ENCODE data around the gene GALNT2. TPM values are rescaled to one million over a fixed set of nuclear protein-coding genes. Genes with fewer than 3 reads are reported as not detected.
A peak's percentile ranks its signal among the peaks of the same experiment; 100 is the strongest.

The GALNT2 gene
- total RNA-seq, 3 donors from 2014 or later, result 29.5 to 59.1 (median 55.2) TPM

DNA sequence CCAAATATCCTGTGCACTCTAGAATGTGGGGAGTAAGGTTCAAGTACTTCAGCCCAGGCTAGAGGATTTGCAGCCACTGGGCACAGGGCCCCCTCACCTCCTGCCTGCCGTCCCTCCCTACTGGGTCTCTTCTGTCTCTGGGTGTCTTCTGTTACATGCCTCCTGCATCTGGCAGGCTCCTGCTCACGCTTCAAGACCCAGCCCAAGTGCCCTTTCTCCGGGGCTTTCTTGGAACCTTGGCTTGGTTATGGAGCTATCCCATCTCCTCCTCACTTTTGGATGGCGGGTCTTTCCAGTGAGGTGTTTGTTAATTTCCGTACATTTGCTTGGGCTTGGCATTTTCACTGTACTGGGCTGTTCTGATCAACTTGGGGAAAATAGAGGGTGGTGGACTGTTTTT is 129.0 kb downstream of the GALNT2 start:
- DNase-seq (no peak), ATAC-seq (no peak)
- no peak overlapping the region for H3K4me3 ChIP-seq
- TF ChIP-seq, protein P1, sequence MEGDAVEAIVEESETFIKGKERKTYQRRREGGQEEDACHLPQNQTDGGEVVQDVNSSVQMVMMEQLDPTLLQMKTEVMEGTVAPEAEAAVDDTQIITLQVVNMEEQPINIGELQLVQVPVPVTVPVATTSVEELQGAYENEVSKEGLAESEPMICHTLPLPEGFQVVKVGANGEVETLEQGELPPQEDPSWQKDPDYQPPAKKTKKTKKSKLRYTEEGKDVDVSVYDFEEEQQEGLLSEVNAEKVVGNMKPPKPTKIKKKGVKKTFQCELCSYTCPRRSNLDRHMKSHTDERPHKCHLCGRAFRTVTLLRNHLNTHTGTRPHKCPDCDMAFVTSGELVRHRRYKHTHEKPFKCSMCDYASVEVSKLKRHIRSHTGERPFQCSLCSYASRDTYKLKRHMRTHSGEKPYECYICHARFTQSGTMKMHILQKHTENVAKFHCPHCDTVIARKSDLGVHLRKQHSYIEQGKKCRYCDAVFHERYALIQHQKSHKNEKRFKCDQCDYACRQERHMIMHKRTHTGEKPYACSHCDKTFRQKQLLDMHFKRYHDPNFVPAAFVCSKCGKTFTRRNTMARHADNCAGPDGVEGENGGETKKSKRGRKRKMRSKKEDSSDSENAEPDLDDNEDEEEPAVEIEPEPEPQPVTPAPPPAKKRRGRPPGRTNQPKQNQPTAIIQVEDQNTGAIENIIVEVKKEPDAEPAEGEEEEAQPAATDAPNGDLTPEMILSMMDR (IDR thresholded peaks at IDR 0.05), result no peak
- H3K4me1 ChIP-seq (ENCODE audit: low read depth), result peaks cover 14% of the 10 kb centered on the region
- no peaks in the 10 kb centered on the region for H3K9me3 ChIP-seq
- H3K36me3 ChIP-seq (ENCODE audit: low read depth), result no peaks in the 10 kb centered on the region
- intact Hi-C loops (cut with DNase I, micrococcal nuclease), result no loop called here

DNA sequence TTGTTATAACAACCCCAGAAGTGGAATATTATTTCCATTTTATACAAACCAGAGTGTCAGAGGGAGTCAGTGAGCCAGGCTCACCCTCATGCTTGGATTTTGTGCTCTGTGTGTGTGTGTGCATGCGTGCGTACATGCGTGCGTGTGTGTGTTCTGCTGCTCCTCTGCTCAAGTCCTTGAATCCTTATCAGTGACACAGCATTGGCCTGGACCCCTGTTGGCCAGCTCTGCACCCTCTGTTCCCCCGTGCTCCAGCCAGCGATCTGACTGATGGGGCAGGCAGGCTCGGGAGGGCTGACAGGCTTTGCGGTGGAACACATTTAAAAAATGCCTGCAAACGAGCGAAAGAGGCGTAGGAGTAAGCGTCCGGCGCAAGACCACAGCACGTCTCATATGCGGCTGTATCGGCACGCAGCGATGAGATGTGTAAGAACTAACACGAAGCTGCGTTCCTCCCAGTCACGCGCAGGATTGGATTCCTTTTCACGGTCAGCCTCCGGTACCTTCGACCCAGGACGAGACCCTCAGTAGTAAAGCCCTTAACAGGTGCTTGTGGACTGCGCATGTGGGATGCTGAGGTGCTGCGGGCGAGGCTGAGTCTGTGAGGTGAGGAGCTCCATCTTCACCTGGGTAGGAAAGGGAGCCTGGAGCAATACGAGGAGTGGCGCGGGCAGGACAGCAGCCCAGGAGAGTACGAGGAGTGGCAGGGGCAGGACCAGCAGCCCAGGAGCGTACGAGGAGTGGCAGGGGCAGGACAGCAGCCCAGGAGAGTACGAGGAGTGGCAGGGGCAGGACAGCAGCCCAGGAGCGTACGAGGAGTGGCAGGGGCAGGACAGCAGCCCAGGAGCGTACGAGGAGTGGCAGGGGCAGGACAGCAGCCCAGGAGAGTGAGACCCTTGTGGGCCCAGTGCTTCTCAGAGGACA is 130.9 kb downstream of the GALNT2 start:
- TF ChIP-seq, protein P1 (IDR thresholded peaks at IDR 0.05), result no peak
- intact Hi-C loops (cut with DNase I, micrococcal nuclease), result no loop called here
- Histone ChIP-seq H3K36me3 (ENCODE audit: low read depth) (no peaks in the 10 kb centered on the region), H3K4me1 (ENCODE audit: low read depth) (peaks cover 14% of the 10 kb centered on the region), H3K4me3 (no peak overlapping the region), H3K9me3 (no peaks in the 10 kb centered on the region)
- ATAC-seq, result peak; percentile 52
- DNase-seq, result peak in 2 of 3 donors; percentile 68 to 75

DNA sequence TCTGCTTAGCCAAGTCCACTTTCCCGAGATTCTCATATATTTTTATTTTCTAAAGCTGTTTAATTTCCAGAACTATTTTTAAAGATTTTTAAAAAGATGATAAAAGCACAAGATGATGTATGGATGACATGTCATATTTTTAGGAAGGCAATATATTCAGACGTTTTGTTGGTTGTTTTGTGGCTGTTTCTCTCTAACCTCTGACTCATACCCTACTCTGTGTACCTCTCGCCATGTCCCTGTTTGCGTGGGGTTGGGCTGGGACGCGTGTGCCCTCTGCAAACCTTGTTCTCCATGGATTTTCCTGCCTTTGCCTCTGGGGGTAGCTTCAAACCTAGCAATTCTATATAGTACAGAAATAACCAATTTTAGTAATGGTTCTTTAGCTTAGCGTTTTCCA is 132.0 kb downstream of the GALNT2 start:
- ATAC-seq (peak; percentile 48), DNase-seq (no peak)
- Histone ChIP-seq H3K4me1 (ENCODE audit: low read depth) (peaks cover 14% of the 10 kb centered on the region), H3K36me3 (ENCODE audit: low read depth) (no peaks in the 10 kb centered on the region), H3K4me3 (no peak overlapping the region), H3K9me3 (no peaks in the 10 kb centered on the region)
- TF ChIP-seq, protein P1 (IDR thresholded peaks at IDR 0.05), result no peak
- intact Hi-C loops (cut with DNase I, micrococcal nuclease), result no loop called here

DNA sequence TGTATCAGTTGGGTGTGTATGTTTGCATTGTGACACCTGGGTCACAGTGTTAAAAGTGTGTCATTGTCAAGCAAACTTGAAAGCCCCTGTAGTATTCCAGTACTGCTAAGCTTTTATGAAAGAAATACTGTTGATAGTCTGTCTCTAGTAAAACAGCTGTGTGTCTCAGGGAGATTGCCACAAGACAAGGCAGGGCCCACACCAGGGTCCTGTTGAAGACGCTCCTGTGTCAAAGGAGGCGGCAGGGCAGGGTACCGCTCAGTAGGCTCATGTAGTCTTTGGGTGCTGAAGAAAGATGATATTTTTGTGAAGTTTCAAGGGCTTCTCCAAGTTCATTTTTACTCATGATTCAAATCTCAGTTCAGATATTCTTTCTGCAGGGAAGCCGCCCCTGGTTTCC is 132.5 kb downstream of the GALNT2 start:
- Histone ChIP-seq H3K9me3 (no peaks in the 10 kb centered on the region), H3K4me1 (ENCODE audit: low read depth) (peaks cover 13% of the 10 kb centered on the region), H3K4me3 (no peak overlapping the region), H3K36me3 (ENCODE audit: low read depth) (no peaks in the 10 kb centered on the region)
- ATAC-seq (peak; percentile 42), DNase-seq (no peak)
- TF ChIP-seq, protein P1 (IDR thresholded peaks at IDR 0.05), result no peak
- intact Hi-C loops (cut with DNase I, micrococcal nuclease), result no loop called here

DNA sequence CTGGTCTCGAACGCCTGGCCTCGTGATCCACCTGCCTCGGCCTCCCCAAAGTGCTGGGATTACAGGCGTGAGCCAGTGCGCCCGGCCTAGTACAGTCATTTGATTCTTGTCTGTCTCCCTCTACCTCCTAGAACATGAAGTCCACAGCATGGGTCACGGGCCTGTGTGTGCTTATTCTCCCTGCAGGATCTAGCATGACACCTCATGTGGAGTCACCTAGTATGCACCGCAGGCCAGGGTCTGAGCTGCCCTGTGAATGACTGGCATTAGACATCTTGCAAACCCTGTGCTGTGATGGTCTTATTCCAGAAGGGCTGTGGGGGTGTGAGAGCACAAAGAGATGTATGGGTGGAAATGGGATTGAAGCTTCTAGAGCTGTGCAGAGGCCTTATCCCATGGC is 133.2 kb downstream of the GALNT2 start:
- Histone ChIP-seq H3K4me3 (no peak overlapping the region), H3K36me3 (ENCODE audit: low read depth) (no peaks in the 10 kb centered on the region), H3K4me1 (ENCODE audit: low read depth) (peaks cover 19% of the 10 kb centered on the region), H3K9me3 (no peaks in the 10 kb centered on the region)
- ATAC-seq, result no peak
- no peak for DNase-seq
- intact Hi-C loops (cut with DNase I, micrococcal nuclease), result no loop called here
- TF ChIP-seq, protein P1 (IDR thresholded peaks at IDR 0.05), result no peak

All from mucosa of descending colon (tissue), 3 donors.